HG03103 (cell line): ENCODE results near the gene TBX4.

Experiments used
- ATAC-seq: cut with Tn5 transposase; IDR thresholded peaks from one replicate; pipeline ENCODE4 v1.9.1; 2021; ENCODE audit warnings: low read depth; ENCODE audit not compliant: unreplicated experiment

Gene TBX4

GRCh38 chr17:61452301-61453290, at the start of gene TBX4:
Gene TBX4, plus strand, starts transcription at chr17:61452422. Its CDS starts 4,069 bp downstream, at chr17:61456491.
- ATAC-seq, result no peak

- no peak for ATAC-seq
Observed at GRCh38 chr17:61402978-61403800, 49.0 kb upstream of the TBX4 start.

- ATAC-seq, result no peak
Observed at GRCh38 chr17:61403801-61404662, 48.2 kb upstream of the TBX4 start.

GRCh38 chr17:61404663-61404912, 47.6 kb upstream of the TBX4 start:
- no peak for ATAC-seq

- no peak for ATAC-seq
Observed at GRCh38 chr17:61404913-61405685, 47.1 kb upstream of the TBX4 start.

GRCh38 chr17:61405686-61406536, 46.3 kb upstream of the TBX4 start:
- no peak for ATAC-seq

- ATAC-seq, result no peak
Observed at GRCh38 chr17:61406537-61406845, 45.7 kb upstream of the TBX4 start.

- no peak for ATAC-seq
Observed at GRCh38 chr17:61406971-61407911, 45.0 kb upstream of the TBX4 start.

- ATAC-seq, result no peak
Observed at GRCh38 chr17:61408151-61409041, 43.8 kb upstream of the TBX4 start.

GRCh38 chr17:61409301-61410112, 42.7 kb upstream of the TBX4 start:
- ATAC-seq, result no peak

GRCh38 chr17:61410141-61411010, 41.8 kb upstream of the TBX4 start:
- ATAC-seq, result no peak

GRCh38 chr17:61411011-61411260, 41.3 kb upstream of the TBX4 start:
- ATAC-seq, result no peak

- no peak for ATAC-seq
Observed at GRCh38 chr17:61411261-61412142, 40.7 kb upstream of the TBX4 start.

- peak; percentile 56 for ATAC-seq
Observed at GRCh38 chr17:61412143-61412859, 39.9 kb upstream of the TBX4 start.
